ENCODE results near the gene SENP1. TPM values are rescaled to one million over a fixed set of nuclear protein-coding genes. Genes with fewer than 3 reads are reported as not detected.

Gene SENP1
- total RNA-seq, 1 donor, result 23.9 TPM

DNA sequence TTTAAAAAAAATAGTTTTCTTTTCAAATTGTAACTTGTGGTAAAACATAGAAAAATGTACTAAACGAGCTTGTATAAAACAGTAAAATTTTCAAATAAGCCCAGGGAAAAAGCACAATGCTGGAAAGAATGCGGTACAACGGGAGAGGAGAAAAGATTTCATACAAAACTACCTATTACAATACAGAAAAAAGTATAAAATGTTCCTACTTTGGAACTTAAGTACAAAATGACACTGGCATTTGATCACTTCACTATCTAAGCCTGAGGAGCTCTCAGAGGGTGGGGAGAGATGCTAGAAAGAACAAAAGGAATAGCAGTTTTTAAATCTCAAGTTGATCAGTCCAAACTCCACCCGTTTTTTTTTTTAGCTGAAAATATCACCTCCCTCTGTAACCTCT, 62.1 kb downstream of the SENP1 start:
- no peaks in the 10 kb centered on the region for H3K9me3 ChIP-seq (ENCODE audit: low read depth, low read length)
- H3K27ac ChIP-seq (ENCODE audit: low read depth, low read length), result no peak overlapping the region
- no peak overlapping the region for H3K4me3 ChIP-seq (ENCODE audit: insufficient read depth, low read length)
- H3K79me2 ChIP-seq (ENCODE audit: insufficient read depth, low read length), result no peaks in the 10 kb centered on the region
- H2AFZ ChIP-seq (ENCODE audit: low read length), result no peak overlapping the region
- H4K20me1 ChIP-seq (ENCODE audit: insufficient read depth, low read length), result no peaks in the 10 kb centered on the region
- H3K4me2 ChIP-seq (ENCODE audit: insufficient read depth, low read length), result no peak overlapping the region
- no peaks in the 10 kb centered on the region for H3K4me1 ChIP-seq (ENCODE audit: insufficient read depth, low read length)
- DNase-seq (ENCODE audit: insufficient read length, low spot score, missing footprints), result no peak
- peaks cover 23% of the 10 kb centered on the region for H3K36me3 ChIP-seq (ENCODE audit: insufficient read depth, low read length)
- no peaks in the 10 kb centered on the region for H3K27me3 ChIP-seq (ENCODE audit: insufficient read depth, low read length)
- TF ChIP-seq, protein P1, sequence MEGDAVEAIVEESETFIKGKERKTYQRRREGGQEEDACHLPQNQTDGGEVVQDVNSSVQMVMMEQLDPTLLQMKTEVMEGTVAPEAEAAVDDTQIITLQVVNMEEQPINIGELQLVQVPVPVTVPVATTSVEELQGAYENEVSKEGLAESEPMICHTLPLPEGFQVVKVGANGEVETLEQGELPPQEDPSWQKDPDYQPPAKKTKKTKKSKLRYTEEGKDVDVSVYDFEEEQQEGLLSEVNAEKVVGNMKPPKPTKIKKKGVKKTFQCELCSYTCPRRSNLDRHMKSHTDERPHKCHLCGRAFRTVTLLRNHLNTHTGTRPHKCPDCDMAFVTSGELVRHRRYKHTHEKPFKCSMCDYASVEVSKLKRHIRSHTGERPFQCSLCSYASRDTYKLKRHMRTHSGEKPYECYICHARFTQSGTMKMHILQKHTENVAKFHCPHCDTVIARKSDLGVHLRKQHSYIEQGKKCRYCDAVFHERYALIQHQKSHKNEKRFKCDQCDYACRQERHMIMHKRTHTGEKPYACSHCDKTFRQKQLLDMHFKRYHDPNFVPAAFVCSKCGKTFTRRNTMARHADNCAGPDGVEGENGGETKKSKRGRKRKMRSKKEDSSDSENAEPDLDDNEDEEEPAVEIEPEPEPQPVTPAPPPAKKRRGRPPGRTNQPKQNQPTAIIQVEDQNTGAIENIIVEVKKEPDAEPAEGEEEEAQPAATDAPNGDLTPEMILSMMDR (IDR thresholded peaks at IDR 0.05; ENCODE audit: extremely low read depth, low read depth, low read length), result no peak

DNA sequence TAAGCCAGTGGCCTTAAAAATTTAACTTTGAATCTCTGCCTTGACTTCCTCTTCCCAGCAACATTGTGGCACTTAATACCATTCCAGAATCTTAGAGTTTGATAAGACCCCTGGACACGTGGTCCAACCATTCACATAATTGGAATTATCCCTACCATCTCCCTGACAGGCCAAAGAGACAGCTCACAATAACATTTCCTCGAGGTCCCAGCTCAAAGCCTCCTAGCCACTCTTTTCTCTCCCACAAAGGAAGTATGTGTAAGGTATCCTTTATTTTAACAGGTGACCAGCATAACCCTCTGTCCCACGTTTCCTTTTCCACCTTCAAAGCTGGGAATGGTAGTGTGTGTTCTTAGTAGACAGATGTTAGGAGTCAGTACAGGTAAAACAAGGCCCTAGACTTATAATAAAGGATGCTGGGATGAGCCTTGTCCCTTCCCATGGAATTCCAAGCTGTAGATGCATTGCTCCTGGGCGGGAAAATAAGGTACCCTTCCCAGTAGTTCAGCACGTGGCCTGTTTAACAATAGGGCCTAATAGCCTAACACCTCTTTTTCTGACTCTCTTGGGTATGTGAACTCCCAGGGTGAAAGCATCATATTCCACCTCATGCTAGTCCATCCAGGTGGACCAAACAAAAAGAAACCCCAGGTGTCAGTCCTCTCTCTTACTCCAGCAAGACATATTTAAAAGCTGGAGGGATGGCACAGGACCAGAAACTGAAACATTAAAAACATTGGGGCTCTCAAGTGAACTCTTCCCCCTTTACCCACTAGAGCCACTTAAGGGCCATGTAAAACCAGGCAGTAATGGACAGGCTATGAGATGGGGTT, 64.1 kb downstream of the SENP1 start:
- TF ChIP-seq, protein P1 (IDR thresholded peaks at IDR 0.05; ENCODE audit: extremely low read depth, low read depth, low read length), result no peak
- Histone ChIP-seq H3K79me2 (ENCODE audit: insufficient read depth, low read length) (no peaks in the 10 kb centered on the region), H3K4me1 (ENCODE audit: insufficient read depth, low read length) (peaks cover 6% of the 10 kb centered on the region), H3K36me3 (ENCODE audit: insufficient read depth, low read length) (peaks cover 17% of the 10 kb centered on the region), H3K27ac (ENCODE audit: low read depth, low read length) (no peak overlapping the region), H3K9me3 (ENCODE audit: low read depth, low read length) (no peaks in the 10 kb centered on the region), H2AFZ (ENCODE audit: low read length) (no peak overlapping the region), H3K4me2 (ENCODE audit: insufficient read depth, low read length) (no peak overlapping the region), H3K4me3 (ENCODE audit: insufficient read depth, low read length) (no peak overlapping the region), H4K20me1 (ENCODE audit: insufficient read depth, low read length) (no peaks in the 10 kb centered on the region), H3K27me3 (ENCODE audit: insufficient read depth, low read length) (no peaks in the 10 kb centered on the region)
- DNase-seq (ENCODE audit: insufficient read length, low spot score, missing footprints), result no peak

DNA sequence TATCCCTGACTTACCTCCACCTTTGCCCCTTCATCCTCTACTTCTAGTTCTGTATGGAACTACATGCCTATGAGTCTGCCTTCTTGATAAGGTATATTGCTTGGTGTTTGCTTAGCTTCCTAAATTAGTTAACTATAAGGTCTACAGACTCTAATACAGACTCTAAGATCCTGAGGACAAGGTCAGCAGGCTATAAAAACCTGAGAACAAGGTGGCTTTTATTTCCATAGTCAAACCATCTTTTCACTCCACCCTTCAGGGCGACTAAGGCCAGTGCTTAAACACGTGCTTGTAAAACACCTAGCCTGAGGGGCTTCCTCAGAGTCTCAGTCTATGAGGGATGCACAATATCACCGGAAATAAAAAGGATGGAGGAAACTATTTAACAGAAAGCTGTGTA, 65.5 kb downstream of the SENP1 start:
- no peak overlapping the region for H3K27ac ChIP-seq (ENCODE audit: low read depth, low read length)
- TF ChIP-seq, protein P1 (IDR thresholded peaks at IDR 0.05; ENCODE audit: extremely low read depth, low read depth, low read length), result no peak
- no peak overlapping the region for H3K4me2 ChIP-seq (ENCODE audit: insufficient read depth, low read length)
- no peak overlapping the region for H3K4me3 ChIP-seq (ENCODE audit: insufficient read depth, low read length)
- no peaks in the 10 kb centered on the region for H3K27me3 ChIP-seq (ENCODE audit: insufficient read depth, low read length)
- H3K9me3 ChIP-seq (ENCODE audit: low read depth, low read length), result no peaks in the 10 kb centered on the region
- peaks cover 10% of the 10 kb centered on the region for H3K36me3 ChIP-seq (ENCODE audit: insufficient read depth, low read length)
- no peaks in the 10 kb centered on the region for H3K79me2 ChIP-seq (ENCODE audit: insufficient read depth, low read length)
- no peaks in the 10 kb centered on the region for H4K20me1 ChIP-seq (ENCODE audit: insufficient read depth, low read length)
- H2AFZ ChIP-seq (ENCODE audit: low read length), result no peak overlapping the region
- no peak for DNase-seq (ENCODE audit: insufficient read length, low spot score, missing footprints)
- H3K4me1 ChIP-seq (ENCODE audit: insufficient read depth, low read length), result peaks cover 6% of the 10 kb centered on the region

DNA sequence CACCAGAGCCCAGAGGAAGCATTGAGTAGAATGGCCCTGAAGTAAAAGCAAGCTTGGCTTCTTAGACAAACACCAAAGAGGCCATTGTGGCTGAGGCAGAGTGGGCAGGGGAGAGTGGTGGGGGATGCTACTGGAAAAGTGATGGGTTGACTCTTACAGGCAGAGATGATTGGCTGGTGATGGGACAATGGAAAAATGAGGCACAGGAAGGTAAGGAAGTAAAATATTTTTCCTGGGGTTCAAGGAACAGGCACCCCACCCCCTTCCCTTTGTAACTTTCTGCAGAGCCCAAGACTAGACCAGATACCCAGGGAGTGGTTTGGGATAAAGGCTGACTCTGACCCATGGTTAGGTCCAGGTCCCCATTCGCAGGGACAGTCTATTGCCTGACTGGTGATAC, 66.7 kb downstream of the SENP1 start:
- H3K27me3 ChIP-seq (ENCODE audit: insufficient read depth, low read length), result no peaks in the 10 kb centered on the region
- no peaks in the 10 kb centered on the region for H3K79me2 ChIP-seq (ENCODE audit: insufficient read depth, low read length)
- peaks cover 6% of the 10 kb centered on the region for H3K4me1 ChIP-seq (ENCODE audit: insufficient read depth, low read length)
- H3K4me2 ChIP-seq (ENCODE audit: insufficient read depth, low read length), result no peak overlapping the region
- TF ChIP-seq, protein P1 (IDR thresholded peaks at IDR 0.05; ENCODE audit: extremely low read depth, low read depth, low read length), result no peak
- H3K9me3 ChIP-seq (ENCODE audit: low read depth, low read length), result no peaks in the 10 kb centered on the region
- no peak overlapping the region for H2AFZ ChIP-seq (ENCODE audit: low read length)
- H3K4me3 ChIP-seq (ENCODE audit: insufficient read depth, low read length), result no peak overlapping the region
- no peaks in the 10 kb centered on the region for H3K36me3 ChIP-seq (ENCODE audit: insufficient read depth, low read length)
- no peak overlapping the region for H3K27ac ChIP-seq (ENCODE audit: low read depth, low read length)
- no peaks in the 10 kb centered on the region for H4K20me1 ChIP-seq (ENCODE audit: insufficient read depth, low read length)
- DNase-seq (ENCODE audit: insufficient read length, low spot score, missing footprints), result no peak

Measured in osteoblast (primary cell).